SK-N-MC (cell line): Measurements from ENCODE around the gene TNNC1.

Source experiments
- EZH2 ChIP-seq: fragments of 200-600 bp; sonication (generic); IDR thresholded peaks from one replicate; pipeline ENCODE4 v1.6.1; 2017; ENCODE audit warnings: antibody characterized with exemption
- POLR2AphosphoS5 ChIP-seq: IDR thresholded peaks from 2 replicates; pipeline ENCODE4 v1.6.1; 2012; ENCODE audit warnings: mild to moderate bottlenecking, low read depth, low read length, borderline replicate concordance

GRCh38 chr3:52501046-52501445 lies 47.2 kb upstream of the TNNC1 start:
- no peak for TF ChIP-seq POLR2AphosphoS5
- no peak for TF ChIP-seq EZH2
